A673 (cell line): ENCODE data around the gene CLPSL1. TPM values are rescaled to one million over a fixed set of nuclear protein-coding genes. Genes with fewer than 3 reads are reported as not detected.

Experiments used
- BruUV-seq: library from RNA; stranded (reverse); fragments of 400-500 nt; replicated peaks from 2 replicates; lab custom pipeline; 2021; lab: Mats Ljungman, UMichigan
- CTCF ChIA-PET: fragments of 300-600 bp; sonication (Branson Sonifier 250); formaldehyde crosslinking; loops from one replicate; lab custom pipeline; 2022; ENCODE audit warnings: antibody characterized with exemption; lab: Charles Lee
- POLR2A ChIA-PET: fragments of 300-600 bp; sonication (Branson Sonifier 250); formaldehyde crosslinking; loops from one replicate; lab custom pipeline; 2022; ENCODE audit warnings: antibody characterized with exemption; ENCODE audit not compliant: low non-redundant PET; lab: Charles Lee
- DNase-seq: peaks from one replicate; pipeline ENCODE4 v3.0.0-alpha.2; 2015; ENCODE audit warnings: low spot score
- H3K27ac ChIP-seq: fragments of 200-600 bp; sonication (generic); 2 replicates; pipeline ENCODE4 v1.5.1; 2016; ENCODE audit warnings: mixed run types, low read depth, mild to moderate bottlenecking, mixed read lengths, antibody characterized with exemption, low read length; ENCODE audit not compliant: poor library complexity, severe bottlenecking
- H3K27me3 ChIP-seq: fragments of 200-600 bp; sonication (generic); replicated peaks from 2 replicates; pipeline ENCODE4 v1.6.1; 2017; ENCODE audit warnings: mixed run types, low read depth, mild to moderate bottlenecking, mixed read lengths, antibody characterized with exemption, low read length; ENCODE audit not compliant: insufficient read depth, poor library complexity
- H3K36me3 ChIP-seq: fragments of 200-600 bp; sonication (generic); 2 replicates; pipeline ENCODE4 v1.6.1; 2016; ENCODE audit warnings: mixed run types, mild to moderate bottlenecking, mixed read lengths, antibody characterized with exemption, low read length; ENCODE audit not compliant: insufficient read depth, poor library complexity, severe bottlenecking
- H3K4me1 ChIP-seq: fragments of 200-600 bp; sonication (generic); 2 replicates; pipeline ENCODE4 v1.6.1; 2017; ENCODE audit warnings: mixed run types, mild to moderate bottlenecking, mixed read lengths, antibody characterized with exemption, low read length; ENCODE audit not compliant: insufficient read depth, poor library complexity, severe bottlenecking
- H3K4me3 ChIP-seq: fragments of 200-600 bp; sonication (generic); 2 replicates; pipeline ENCODE4 v1.5.1; 2016; ENCODE audit warnings: low read depth, mixed run types, mild to moderate bottlenecking, mixed read lengths, low read length; ENCODE audit not compliant: poor library complexity, severe bottlenecking
- H3K9me3 ChIP-seq: fragments of 200-600 bp; sonication (generic); 2 replicates; pipeline ENCODE4 v1.6.1; 2016; ENCODE audit warnings: mixed run types, low read depth, mild to moderate bottlenecking, mixed read lengths, antibody characterized with exemption, low read length; ENCODE audit not compliant: poor library complexity, severe bottlenecking
- CTCF ChIP-seq: fragments of 300-800, 200-600 bp; sonication (generic); conservative IDR thresholded peaks from 2 replicates; pipeline ENCODE4 v1.5.1; 2017; ENCODE audit warnings: low read depth, mild to moderate bottlenecking, antibody characterized with exemption, low read length, moderate library complexity, mixed read lengths
- EZH2 ChIP-seq: fragments of 200-600 bp; sonication (generic); IDR thresholded peaks from 2 replicates; pipeline ENCODE4 v1.6.1; 2017; ENCODE audit warnings: borderline replicate concordance, low read depth, mild to moderate bottlenecking, mixed read lengths, antibody characterized with exemption, low read length; ENCODE audit not compliant: poor library complexity, severe bottlenecking
- intact Hi-C: fragments of 100-400 bp; cut with micrococcal nuclease; formaldehyde crosslinking; loops from one replicate; pipeline ENCODE4 v1.10.0; 2022; ENCODE audit not compliant: unreplicated experiment
- total RNA-seq: library from RNA; stranded (reverse); gene quantifications from 2 replicates; pipeline ENCODE4 v1.2.3, GENCODE V29; 2021

The CLPSL1 gene
- total RNA-seq, 1 experiment from 2014 or later: not detected

- Histone ChIP-seq H3K4me1 (no peaks in the 10 kb centered on the region), H3K4me3 (no peak overlapping the region), H3K36me3 (no peaks in the 10 kb centered on the region), H3K27me3 (no peaks in the 10 kb centered on the region), H3K27ac (no peak overlapping the region), H3K9me3 (no peaks in the 10 kb centered on the region)
- intact Hi-C loops: no loop called here
- TF ChIP-seq EZH2 (no peak), CTCF (no peak)
- ChIA-PET POLR2A (no interaction called here), CTCF (interaction anchor here (0.6 to 1.5 kb wide), 2 partner anchors 18 to 164 kb away, joined by 3 to 5 read pairs; partner anchors contain the start of gene ARMC12)
- BruUV-seq: no TSS peak
- peak; percentile 44 for DNase-seq
These were observed 25.4 kb upstream of the CLPSL1 start for GRCh38 chr6:35755278-35755924.

GRCh38 chr6:35757456-35758123, 23.2 kb upstream of the CLPSL1 start:
- H3K9me3 ChIP-seq: no peaks in the 10 kb centered on the region
- POLR2A ChIA-PET: no interaction called here
- H3K4me1 ChIP-seq: no peaks in the 10 kb centered on the region
- intact Hi-C loops: no loop called here
- H3K36me3 ChIP-seq: no peaks in the 10 kb centered on the region
- no peak overlapping the region for H3K4me3 ChIP-seq
- no peaks in the 10 kb centered on the region for H3K27me3 ChIP-seq
- H3K27ac ChIP-seq: no peak overlapping the region
- CTCF ChIA-PET: interaction anchor here (0.6 to 1.4 kb wide), 4 partner anchors 18 to 456 kb away, joined by 3 to 6 read pairs (median 4); no protein-coding TSS in a partner anchor
- no TSS peak for BruUV-seq
- DNase-seq: peak; percentile 68
- TF ChIP-seq CTCF (peak; percentile 61), EZH2 (no peak)

GRCh38 chr6:35759426-35759825, 21.4 kb upstream of the CLPSL1 start:
- TF ChIP-seq CTCF (no peak), EZH2 (no peak)
- POLR2A ChIA-PET: no interaction called here
- Histone ChIP-seq H3K4me3 (no peak overlapping the region), H3K27ac (no peak overlapping the region), H3K4me1 (no peaks in the 10 kb centered on the region), H3K9me3 (no peaks in the 10 kb centered on the region), H3K36me3 (no peaks in the 10 kb centered on the region), H3K27me3 (peaks cover 17% of the 10 kb centered on the region)
- BruUV-seq: no TSS peak
- DNase-seq: no peak
- CTCF ChIA-PET: no interaction called here
- intact Hi-C loops: no loop called here
